GM18519 (cell line): Measurements from ENCODE around the gene ACAA1.

Experiments used
- ATAC-seq: cut with Tn5 transposase; IDR thresholded peaks from one replicate; pipeline ENCODE4 v1.9.1; 2021; ENCODE audit warnings: mild to moderate bottlenecking, moderate library complexity; ENCODE audit not compliant: unreplicated experiment, low FRiP score

ACAA1 gene

GRCh38 chr3:38154625-38155255 is 17.8 kb upstream of the ACAA1 start:
- ATAC-seq, result no peak

GRCh38 chr3:38154033-38154494 is 17.1 kb upstream of the ACAA1 start:
- ATAC-seq, result no peak

GRCh38 chr3:38153221-38153620 is 16.3 kb upstream of the ACAA1 start:
- ATAC-seq, result no peak

GRCh38 chr3:38152609-38153008 is 15.7 kb upstream of the ACAA1 start:
- no peak for ATAC-seq

GRCh38 chr3:38151667-38152265 is 14.8 kb upstream of the ACAA1 start:
- no peak for ATAC-seq

- ATAC-seq, result no peak
Measured at GRCh38 chr3:38150780-38151528, 14.0 kb upstream of the ACAA1 start.

- ATAC-seq, result no peak
Measured at GRCh38 chr3:38149708-38150107, 12.8 kb upstream of the ACAA1 start.

- ATAC-seq, result no peak
Measured at GRCh38 chr3:38148311-38148882, 11.5 kb upstream of the ACAA1 start.

- no peak for ATAC-seq
Measured at GRCh38 chr3:38147421-38147820, 10.5 kb upstream of the ACAA1 start.

GRCh38 chr3:38146504-38146903 is 9.6 kb upstream of the ACAA1 start:
- ATAC-seq, result no peak

- ATAC-seq, result no peak
Measured at GRCh38 chr3:38143511-38143910, 6.6 kb upstream of the ACAA1 start.

GRCh38 chr3:38142959-38143358 is 6.0 kb upstream of the ACAA1 start:
- ATAC-seq, result no peak

- ATAC-seq, result no peak
Measured at GRCh38 chr3:38141952-38142273, 5.0 kb upstream of the ACAA1 start.

- no peak for ATAC-seq
Measured at GRCh38 chr3:38141173-38141951, 4.4 kb upstream of the ACAA1 start.

GRCh38 chr3:38140326-38141172 is 3.6 kb upstream of the ACAA1 start:
- ATAC-seq, result no peak

GRCh38 chr3:38139652-38140051 is 2.7 kb upstream of the ACAA1 start:
- ATAC-seq, result no peak

GRCh38 chr3:38139191-38139590 is 2.3 kb upstream of the ACAA1 start:
- no peak for ATAC-seq

GRCh38 chr3:38138349-38139190 is 1.6 kb upstream of the ACAA1 start, which contains the start of gene MYD88:
Gene MYD88, plus strand, starts transcription at chr3:38138661. Its CDS starts 40 bp downstream, at chr3:38138701.
- ATAC-seq, result no peak
